SK-N-SH (cell line): ENCODE results near the gene KRT75. TPM values are rescaled to one million over a fixed set of nuclear protein-coding genes. Genes with fewer than 3 reads are reported as not detected.

Experiments
- CTCF ChIA-PET: fragments of 300-600, 350-600 bp; formaldehyde crosslinking; extraction: SDS; loops from one replicate; lab custom pipeline; 2021; lab: Yijun Ruan, JAX
- POLR2A ChIA-PET: fragments of 350-600 bp; sonication (Branson Sonifier 250); formaldehyde crosslinking; extraction: SDS; loops from one replicate; lab custom pipeline; 2020; ENCODE audit warnings: antibody characterized with exemption, inconsistent platforms; lab: Yijun Ruan, JAX
- DNase-seq: peaks from one replicate; pipeline ENCODE4 v3.0.0; 2012
- H2AFZ ChIP-seq: fragments of 200-600 bp; sonication (generic); 2 replicates; pipeline ENCODE4 v1.8.1; 2016; ENCODE audit warnings: antibody characterized with exemption, mild to moderate bottlenecking, low read depth
- H3F3A ChIP-seq: fragments of 200-600 bp; sonication (generic); replicated peaks from 2 replicates; pipeline ENCODE3; 2016; ENCODE audit warnings: antibody characterized with exemption, mild to moderate bottlenecking; ENCODE audit not compliant: insufficient read depth
- H3K27ac ChIP-seq, 2 experiments: fragments of 200-500 bp in 1 of 2; fragments of 200-600 bp in 1 of 2; sonication (Bioruptor generic) in 1 of 2; sonication (generic), shearing (Covaris generic) in 1 of 2; 2 replicates each; pipeline versions ENCODE4 v1.5.1 to v1.6.1; 2014 to 2016; ENCODE audit warnings: low read depth in 2 of 2, inconsistent platforms in 1 of 2, low read length in 1 of 2, mild to moderate bottlenecking in 1 of 2, mixed read lengths in 1 of 2
- H3K27me3 ChIP-seq: fragments of 200-600 bp; sonication (generic), shearing (Covaris generic); 2 replicates; pipeline ENCODE4 v1.6.1; 2016; ENCODE audit warnings: mixed run types; ENCODE audit not compliant: insufficient read depth
- H3K36me3 ChIP-seq, 2 experiments: fragments of 200-500 bp in 1 of 2; fragments of 200-600 bp in 1 of 2; sonication (Bioruptor generic) in 1 of 2; sonication (generic) in 1 of 2; replicated peaks in 1 of 2; 2 replicates each; pipeline versions ENCODE3 to v1.5.1; 2014 to 2016; ENCODE audit warnings: low read length in 1 of 2, mild to moderate bottlenecking in 1 of 2; ENCODE audit not compliant: insufficient read depth in 2 of 2, control insufficient read depth in 1 of 2
- H3K4me1 ChIP-seq, 2 experiments: fragments of 200-500 bp in 1 of 2; fragments of 200-600 bp in 1 of 2; sonication (Bioruptor generic) in 1 of 2; sonication (generic), shearing (Covaris generic) in 1 of 2; 2 replicates each; pipeline versions ENCODE4 v1.5.1 to v1.6.1; 2014 to 2016; ENCODE audit warnings: low read depth in 1 of 2, low read length in 1 of 2, mixed run types in 1 of 2; ENCODE audit not compliant: insufficient read depth in 2 of 2, control insufficient read depth in 1 of 2
- H3K4me2 ChIP-seq: fragments of 200-600 bp; sonication (generic), shearing (Covaris generic); 2 replicates; pipeline ENCODE4 v1.6.1; 2017; ENCODE audit warnings: mixed run types
- H3K4me3 ChIP-seq, 2 experiments: fragments of 200-500 bp in 1 of 2; fragments of 200-600 bp in 1 of 2; sonication (Bioruptor generic) in 1 of 2; sonication (generic), shearing (Covaris generic) in 1 of 2; 2 replicates each; pipeline versions ENCODE4 v1.5.1 to v1.8.1; 2014 to 2016; ENCODE audit warnings: low read depth in 2 of 2, inconsistent platforms in 1 of 2, low read length in 1 of 2, mild to moderate bottlenecking in 1 of 2, mixed read lengths in 1 of 2, moderate library complexity in 1 of 2
- H3K79me2 ChIP-seq: fragments of 200-600 bp; sonication (generic); 2 replicates; pipeline ENCODE4 v1.8.1; 2017; ENCODE audit warnings: mild to moderate bottlenecking; ENCODE audit not compliant: insufficient read depth
- H3K9ac ChIP-seq: fragments of 200-600 bp; sonication (generic); 2 replicates; pipeline ENCODE4 v1.6.1; 2017; ENCODE audit warnings: mixed run types
- H3K9me2 ChIP-seq: fragments of 200-600 bp; sonication (generic); 2 replicates; pipeline ENCODE4 v1.6.1; 2017; ENCODE audit warnings: mixed run types
- H3K9me3 ChIP-seq: fragments of 200-600 bp; sonication (generic); 2 replicates; pipeline ENCODE4 v1.6.1; 2017; ENCODE audit warnings: mixed run types, mild to moderate bottlenecking, moderate library complexity
- H4K20me1 ChIP-seq: fragments of 200-600 bp; sonication (generic); 2 replicates; pipeline ENCODE4 v1.6.1; 2017; ENCODE audit warnings: mild to moderate bottlenecking, mixed run types; ENCODE audit not compliant: insufficient read depth
- ELF1 ChIP-seq: IDR thresholded peaks from 2 replicates; pipeline ENCODE4 v1.4.0; 2012
- EZH2phosphoT487 ChIP-seq: fragments of 200-600 bp; sonication (generic); IDR thresholded peaks from 2 replicates; pipeline ENCODE4 v1.6.1; 2017; ENCODE audit warnings: low read depth, mixed run types, mild to moderate bottlenecking, antibody characterized with exemption, moderate library complexity, borderline replicate concordance
- FOXM1 ChIP-seq: IDR thresholded peaks from 2 replicates; pipeline ENCODE4 v1.4.0; 2012; ENCODE audit warnings: low read depth, mild to moderate bottlenecking
- GATA2 ChIP-seq: sonication (generic); formaldehyde crosslinking; IDR thresholded peaks from 2 replicates; pipeline ENCODE4 v1.5.0; 2020; ENCODE audit warnings: mild to moderate bottlenecking, missing genetic modification reagents
- MXI1 ChIP-seq: IDR thresholded peaks from 2 replicates; pipeline ENCODE4 v1.6.1; 2012; ENCODE audit warnings: mild to moderate bottlenecking, low read depth, low read length, improper control_type of control experiment
- POLR2AphosphoS5 ChIP-seq: IDR thresholded peaks from 2 replicates; pipeline ENCODE4 v1.6.1; 2012; ENCODE audit warnings: low read depth, low read length
- RAD21 ChIP-seq: IDR thresholded peaks from 2 replicates; pipeline ENCODE4 v1.6.1; 2012; ENCODE audit warnings: mild to moderate bottlenecking, low read length
- RCOR1 ChIP-seq: fragments of 150-350 bp; IDR thresholded peaks from 2 replicates; pipeline ENCODE4 v1.6.1; 2017; ENCODE audit warnings: antibody characterized with exemption, low read length
- SIN3A ChIP-seq: IDR thresholded peaks from 2 replicates; pipeline ENCODE4 v1.6.1; 2012; ENCODE audit warnings: low read depth, mild to moderate bottlenecking, low read length, moderate library complexity, borderline replicate concordance
- TAF1 ChIP-seq: IDR thresholded peaks from 2 replicates; pipeline ENCODE4 v1.6.1; 2012; ENCODE audit warnings: low read depth, mild to moderate bottlenecking, low read length, moderate library complexity, borderline replicate concordance
- YY1 ChIP-seq: IDR thresholded peaks from 2 replicates; pipeline ENCODE4 v1.4.0; 2012; ENCODE audit warnings: low read depth, mild to moderate bottlenecking
- WGBS: methylation state at CpG from one replicate; pipeline ENCODE4 v1.1.6; 2017; ENCODE audit warnings: low lambda C conversion rate; 5-methylcytosine and 5-hydroxymethylcytosine counted together
- polyA plus RNA-seq, 3 experiments: library from polyadenylated mRNA; depleted of rRNA; stranded (reverse); fragments of >200 nt; gene quantifications; 2 replicates each; pipeline ENCODE4 v1.2.3, GENCODE V29; 2012
- TF ChIP-seq, protein P1 (sequence below): IDR thresholded peaks from 2 replicates; pipeline ENCODE4 v1.6.1; 2012; ENCODE audit warnings: mild to moderate bottlenecking, low read depth, low read length, moderate library complexity
- TF ChIP-seq, protein P2 (sequence below): fragments of 150-350 bp; IDR thresholded peaks from 2 replicates; pipeline ENCODE4 v1.6.1; 2016; ENCODE audit warnings: mild to moderate bottlenecking, low read depth, low read length
- TF ChIP-seq, protein P3 (sequence below): IDR thresholded peaks from 2 replicates; pipeline ENCODE4; 2012
- TF ChIP-seq, protein P4 (sequence below): IDR thresholded peaks from 2 replicates; pipeline ENCODE4 v1.4.0; 2012; ENCODE audit warnings: low read depth, borderline replicate concordance
- TF ChIP-seq, protein P5 (sequence below): IDR thresholded peaks from 2 replicates; pipeline ENCODE4 v1.4.0; 2012; ENCODE audit warnings: low read depth, borderline replicate concordance

KRT75 gene
- polyA plus RNA-seq, 1 of the 3 experiments (the other 2 are of a cell fraction): not detected

DNA sequence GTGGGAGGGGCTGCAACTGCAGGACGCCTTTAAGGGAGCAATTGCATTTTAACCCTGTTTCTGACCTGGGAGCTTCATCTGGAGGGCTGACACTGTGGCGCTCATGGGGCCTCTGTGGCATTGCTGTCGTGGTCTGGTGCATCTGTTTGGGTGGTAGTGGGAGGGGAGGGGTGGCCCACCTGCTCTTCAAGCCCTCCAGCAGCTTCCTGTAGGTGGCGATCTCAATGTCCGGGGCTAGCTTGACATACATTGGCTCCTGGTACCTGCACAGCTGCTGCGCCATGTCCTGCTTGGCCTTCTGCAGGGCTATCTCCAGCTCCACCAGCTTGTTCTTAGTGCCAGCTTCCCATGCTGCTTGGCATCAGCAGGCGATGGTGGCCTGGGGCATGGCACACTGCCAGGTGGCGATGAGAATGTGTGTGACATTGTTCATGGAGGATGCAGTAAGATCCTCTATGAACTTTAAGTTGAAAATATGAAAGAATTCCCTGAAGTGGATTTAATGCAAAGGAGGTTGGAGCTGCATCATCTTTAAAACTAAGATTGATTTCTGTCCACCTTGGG is 20.3 kb downstream of the KRT75 start:
- WGBS: 40% methylated on average over 5 of the region's 8 CpGs
- no peak overlapping the region for H3K4me2 ChIP-seq

DNA sequence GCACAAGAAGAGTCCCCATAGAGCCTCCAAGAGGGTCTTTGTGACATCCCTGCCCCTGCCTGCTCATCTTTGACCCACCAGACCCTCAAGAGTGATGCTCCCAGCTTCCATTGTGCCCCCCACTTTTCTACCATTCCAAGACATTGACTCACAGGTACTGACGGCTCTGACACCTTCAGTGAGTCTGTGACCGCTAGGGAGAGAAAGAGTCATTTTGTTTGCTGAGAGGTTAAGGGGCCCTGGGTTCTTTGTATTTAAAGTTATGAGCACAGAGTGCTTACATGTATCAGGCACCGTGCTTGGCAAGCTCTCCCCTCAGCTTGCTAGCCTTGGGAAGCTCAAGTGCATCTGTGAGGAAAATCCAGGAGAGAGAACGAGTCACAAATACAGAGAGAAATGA is 21.0 kb downstream of the KRT75 start:
- no peaks in the 10 kb centered on the region for H3K79me2 ChIP-seq
- H3K27me3 ChIP-seq: peaks cover 8% of the 10 kb centered on the region; the same call in 1 of the 2 replicates
- no peak overlapping the region for H3K4me2 ChIP-seq
- ChIA-PET POLR2A (no interaction called here), CTCF (interaction anchor here (0.6 to 1.8 kb wide), 7 partner anchors 9 to 472 kb away, joined by 3 to 9 read pairs (median 4); no protein-coding TSS in a partner anchor)
- no peak overlapping the region for H3K4me3 ChIP-seq
- H3K27ac ChIP-seq: no peak overlapping the region
- H3K9me2 ChIP-seq: no peaks in the 10 kb centered on the region
- no peaks in the 10 kb centered on the region for H3K36me3 ChIP-seq
- no peak for DNase-seq
- no peak overlapping the region for H2AFZ ChIP-seq
- H4K20me1 ChIP-seq: no peaks in the 10 kb centered on the region
- 15% methylated on average over 4 of the region's 4 CpGs for WGBS
- no peak overlapping the region for H3K9ac ChIP-seq
- no peaks in the 10 kb centered on the region for H3F3A ChIP-seq
- peaks cover 0 to 5% of the 10 kb centered on the region in 2 experiments; a peak in 1 of 4 replicates for H3K4me1 ChIP-seq
- H3K9me3 ChIP-seq: no peaks in the 10 kb centered on the region
- TF ChIP-seq, protein P1, sequence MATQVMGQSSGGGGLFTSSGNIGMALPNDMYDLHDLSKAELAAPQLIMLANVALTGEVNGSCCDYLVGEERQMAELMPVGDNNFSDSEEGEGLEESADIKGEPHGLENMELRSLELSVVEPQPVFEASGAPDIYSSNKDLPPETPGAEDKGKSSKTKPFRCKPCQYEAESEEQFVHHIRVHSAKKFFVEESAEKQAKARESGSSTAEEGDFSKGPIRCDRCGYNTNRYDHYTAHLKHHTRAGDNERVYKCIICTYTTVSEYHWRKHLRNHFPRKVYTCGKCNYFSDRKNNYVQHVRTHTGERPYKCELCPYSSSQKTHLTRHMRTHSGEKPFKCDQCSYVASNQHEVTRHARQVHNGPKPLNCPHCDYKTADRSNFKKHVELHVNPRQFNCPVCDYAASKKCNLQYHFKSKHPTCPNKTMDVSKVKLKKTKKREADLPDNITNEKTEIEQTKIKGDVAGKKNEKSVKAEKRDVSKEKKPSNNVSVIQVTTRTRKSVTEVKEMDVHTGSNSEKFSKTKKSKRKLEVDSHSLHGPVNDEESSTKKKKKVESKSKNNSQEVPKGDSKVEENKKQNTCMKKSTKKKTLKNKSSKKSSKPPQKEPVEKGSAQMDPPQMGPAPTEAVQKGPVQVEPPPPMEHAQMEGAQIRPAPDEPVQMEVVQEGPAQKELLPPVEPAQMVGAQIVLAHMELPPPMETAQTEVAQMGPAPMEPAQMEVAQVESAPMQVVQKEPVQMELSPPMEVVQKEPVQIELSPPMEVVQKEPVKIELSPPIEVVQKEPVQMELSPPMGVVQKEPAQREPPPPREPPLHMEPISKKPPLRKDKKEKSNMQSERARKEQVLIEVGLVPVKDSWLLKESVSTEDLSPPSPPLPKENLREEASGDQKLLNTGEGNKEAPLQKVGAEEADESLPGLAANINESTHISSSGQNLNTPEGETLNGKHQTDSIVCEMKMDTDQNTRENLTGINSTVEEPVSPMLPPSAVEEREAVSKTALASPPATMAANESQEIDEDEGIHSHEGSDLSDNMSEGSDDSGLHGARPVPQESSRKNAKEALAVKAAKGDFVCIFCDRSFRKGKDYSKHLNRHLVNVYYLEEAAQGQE: no peak
- TF ChIP-seq EZH2phosphoT487 (no peak), TAF1 (no peak), FOXM1 (no peak), RAD21 (no peak), POLR2AphosphoS5 (no peak), GATA2 (CRISPR knock-in tag) (no peak), MXI1 (no peak), SIN3A (no peak)
- TF ChIP-seq, protein P2, sequence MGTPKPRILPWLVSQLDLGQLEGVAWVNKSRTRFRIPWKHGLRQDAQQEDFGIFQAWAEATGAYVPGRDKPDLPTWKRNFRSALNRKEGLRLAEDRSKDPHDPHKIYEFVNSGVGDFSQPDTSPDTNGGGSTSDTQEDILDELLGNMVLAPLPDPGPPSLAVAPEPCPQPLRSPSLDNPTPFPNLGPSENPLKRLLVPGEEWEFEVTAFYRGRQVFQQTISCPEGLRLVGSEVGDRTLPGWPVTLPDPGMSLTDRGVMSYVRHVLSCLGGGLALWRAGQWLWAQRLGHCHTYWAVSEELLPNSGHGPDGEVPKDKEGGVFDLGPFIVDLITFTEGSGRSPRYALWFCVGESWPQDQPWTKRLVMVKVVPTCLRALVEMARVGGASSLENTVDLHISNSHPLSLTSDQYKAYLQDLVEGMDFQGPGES: no peak
- TF ChIP-seq, protein P3, sequence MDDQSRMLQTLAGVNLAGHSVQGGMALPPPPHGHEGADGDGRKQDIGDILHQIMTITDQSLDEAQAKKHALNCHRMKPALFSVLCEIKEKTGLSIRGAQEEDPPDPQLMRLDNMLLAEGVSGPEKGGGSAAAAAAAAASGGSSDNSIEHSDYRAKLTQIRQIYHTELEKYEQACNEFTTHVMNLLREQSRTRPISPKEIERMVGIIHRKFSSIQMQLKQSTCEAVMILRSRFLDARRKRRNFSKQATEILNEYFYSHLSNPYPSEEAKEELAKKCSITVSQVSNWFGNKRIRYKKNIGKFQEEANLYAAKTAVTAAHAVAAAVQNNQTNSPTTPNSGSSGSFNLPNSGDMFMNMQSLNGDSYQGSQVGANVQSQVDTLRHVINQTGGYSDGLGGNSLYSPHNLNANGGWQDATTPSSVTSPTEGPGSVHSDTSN: no peak
- TF ChIP-seq, protein P4, sequence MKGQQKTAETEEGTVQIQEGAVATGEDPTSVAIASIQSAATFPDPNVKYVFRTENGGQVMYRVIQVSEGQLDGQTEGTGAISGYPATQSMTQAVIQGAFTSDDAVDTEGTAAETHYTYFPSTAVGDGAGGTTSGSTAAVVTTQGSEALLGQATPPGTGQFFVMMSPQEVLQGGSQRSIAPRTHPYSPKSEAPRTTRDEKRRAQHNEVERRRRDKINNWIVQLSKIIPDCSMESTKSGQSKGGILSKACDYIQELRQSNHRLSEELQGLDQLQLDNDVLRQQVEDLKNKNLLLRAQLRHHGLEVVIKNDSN: no peak

More for the DNA sequence above, 20.3 kb downstream of the KRT75 start:
- TF ChIP-seq RAD21 (no peak), EZH2phosphoT487 (no peak), ELF1 (no peak), RCOR1 (no peak), YY1 (no peak), SIN3A (no peak)
- TF ChIP-seq, protein P5, sequence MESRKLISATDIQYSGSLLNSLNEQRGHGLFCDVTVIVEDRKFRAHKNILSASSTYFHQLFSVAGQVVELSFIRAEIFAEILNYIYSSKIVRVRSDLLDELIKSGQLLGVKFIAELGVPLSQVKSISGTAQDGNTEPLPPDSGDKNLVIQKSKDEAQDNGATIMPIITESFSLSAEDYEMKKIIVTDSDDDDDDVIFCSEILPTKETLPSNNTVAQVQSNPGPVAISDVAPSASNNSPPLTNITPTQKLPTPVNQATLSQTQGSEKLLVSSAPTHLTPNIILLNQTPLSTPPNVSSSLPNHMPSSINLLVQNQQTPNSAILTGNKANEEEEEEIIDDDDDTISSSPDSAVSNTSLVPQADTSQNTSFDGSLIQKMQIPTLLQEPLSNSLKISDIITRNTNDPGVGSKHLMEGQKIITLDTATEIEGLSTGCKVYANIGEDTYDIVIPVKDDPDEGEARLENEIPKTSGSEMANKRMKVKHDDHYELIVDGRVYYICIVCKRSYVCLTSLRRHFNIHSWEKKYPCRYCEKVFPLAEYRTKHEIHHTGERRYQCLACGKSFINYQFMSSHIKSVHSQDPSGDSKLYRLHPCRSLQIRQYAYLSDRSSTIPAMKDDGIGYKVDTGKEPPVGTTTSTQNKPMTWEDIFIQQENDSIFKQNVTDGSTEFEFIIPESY: no peak
- Histone ChIP-seq H3K27me3 (peaks cover 8% of the 10 kb centered on the region; the same call in 1 of the 2 replicates), H2AFZ (no peak overlapping the region), H3K27ac (no peak overlapping the region), H3K9me3 (no peaks in the 10 kb centered on the region), H3K4me3 (no peak overlapping the region), H4K20me1 (no peaks in the 10 kb centered on the region), H3K36me3 (no peaks in the 10 kb centered on the region), H3K9ac (no peak overlapping the region), H3K4me1 (peaks cover 0 to 5% of the 10 kb centered on the region in 2 experiments; a peak in 1 of 4 replicates), H3K79me2 (no peaks in the 10 kb centered on the region), H3K9me2 (no peaks in the 10 kb centered on the region), H3F3A (no peaks in the 10 kb centered on the region)
- CTCF ChIA-PET: interaction anchor here (0.8 to 1.8 kb wide), 6 partner anchors 9 to 471 kb away, joined by 3 to 9 read pairs (median 4); no protein-coding TSS in a partner anchor
- POLR2A ChIA-PET: interaction anchor here (0.7 kb wide), 1 partner anchor 12 kb away, joined by 3 read pairs; no protein-coding TSS in a partner anchor
- DNase-seq: no peak
